HL-60/S4 treated with retinoic acid at 250 ng/mL for 4 days and 3 days (cell line): ENCODE data around the gene MKNK1.

Experiments
- in situ Hi-C: fragments of 300-500 bp; cut with MboI; formaldehyde crosslinking; loops from 2 replicates; pipeline ENCODE4 v1.7.0; 2022; ENCODE audit warnings: low sequenced_read_pairs

MKNK1 gene

DNA sequence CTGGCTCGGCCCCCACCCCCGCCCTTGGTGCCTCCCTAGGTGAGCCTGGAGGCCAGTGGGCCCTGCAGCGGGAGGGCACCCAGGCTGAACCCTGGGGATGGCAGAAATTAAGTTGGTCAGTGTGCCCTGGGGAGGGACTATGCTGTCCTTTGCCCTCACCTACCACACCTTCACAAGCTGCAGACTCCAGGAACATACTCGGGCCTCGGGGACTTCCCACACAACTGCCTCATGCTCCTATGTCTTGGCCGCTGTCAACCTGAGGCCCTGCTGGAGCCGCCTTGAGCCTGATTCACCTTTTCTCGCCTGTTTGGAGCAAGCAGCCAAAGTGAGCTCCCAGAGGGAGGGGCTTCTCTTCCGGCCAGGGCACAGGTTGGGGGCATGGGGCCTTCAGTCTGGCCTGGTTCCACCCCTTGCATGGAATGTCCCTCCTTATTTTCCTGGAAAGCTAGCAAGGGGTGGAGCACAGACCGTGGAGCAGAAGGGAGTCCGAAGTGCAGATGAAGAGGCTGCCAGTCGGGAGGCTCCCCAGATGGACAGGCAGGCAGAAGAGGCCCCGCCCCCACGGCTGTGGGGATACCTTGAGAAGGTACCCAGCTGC is 77.3 kb downstream of the MKNK1 start:
- in situ Hi-C loops: loop anchor here (25.0 kb wide), 1 partner anchor 89 kb away; no protein-coding TSS in a partner anchor

DNA sequence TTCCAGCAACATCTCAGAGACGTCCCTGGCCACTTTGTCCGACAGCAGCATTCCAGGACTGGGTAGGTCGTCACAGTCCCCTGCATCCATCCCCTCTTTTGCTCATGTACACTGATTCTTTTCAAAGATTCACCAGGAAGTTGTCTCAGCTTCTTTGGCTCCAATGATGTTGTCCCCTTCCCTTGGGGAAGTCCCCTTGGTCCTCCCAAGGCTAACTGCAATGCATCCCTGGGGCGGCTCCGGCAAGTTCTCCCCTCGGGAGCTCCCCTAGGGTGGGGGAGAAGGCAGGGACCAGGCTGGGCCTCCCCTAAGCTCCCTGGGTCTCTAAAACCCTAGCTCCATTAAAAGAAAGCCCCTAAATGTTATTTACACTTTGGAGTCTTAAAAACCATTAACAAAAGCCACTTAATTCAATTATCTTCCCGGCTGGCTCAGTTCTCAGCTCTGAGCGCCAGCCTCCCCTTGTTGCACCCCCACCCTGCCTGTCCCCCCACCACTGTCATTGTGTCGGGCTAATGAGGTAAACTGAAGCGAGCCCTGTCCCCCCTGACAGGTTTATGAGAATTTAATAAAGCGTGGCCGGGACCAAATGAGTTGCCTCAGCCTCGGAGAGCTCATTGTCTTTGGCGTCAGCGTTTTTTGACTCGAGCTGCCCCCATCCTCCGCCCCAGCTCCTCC is 77.9 kb downstream of the MKNK1 start:
- in situ Hi-C loops: loop anchor here (25.0 kb wide), 1 partner anchor 89 kb away; no protein-coding TSS in a partner anchor

DNA sequence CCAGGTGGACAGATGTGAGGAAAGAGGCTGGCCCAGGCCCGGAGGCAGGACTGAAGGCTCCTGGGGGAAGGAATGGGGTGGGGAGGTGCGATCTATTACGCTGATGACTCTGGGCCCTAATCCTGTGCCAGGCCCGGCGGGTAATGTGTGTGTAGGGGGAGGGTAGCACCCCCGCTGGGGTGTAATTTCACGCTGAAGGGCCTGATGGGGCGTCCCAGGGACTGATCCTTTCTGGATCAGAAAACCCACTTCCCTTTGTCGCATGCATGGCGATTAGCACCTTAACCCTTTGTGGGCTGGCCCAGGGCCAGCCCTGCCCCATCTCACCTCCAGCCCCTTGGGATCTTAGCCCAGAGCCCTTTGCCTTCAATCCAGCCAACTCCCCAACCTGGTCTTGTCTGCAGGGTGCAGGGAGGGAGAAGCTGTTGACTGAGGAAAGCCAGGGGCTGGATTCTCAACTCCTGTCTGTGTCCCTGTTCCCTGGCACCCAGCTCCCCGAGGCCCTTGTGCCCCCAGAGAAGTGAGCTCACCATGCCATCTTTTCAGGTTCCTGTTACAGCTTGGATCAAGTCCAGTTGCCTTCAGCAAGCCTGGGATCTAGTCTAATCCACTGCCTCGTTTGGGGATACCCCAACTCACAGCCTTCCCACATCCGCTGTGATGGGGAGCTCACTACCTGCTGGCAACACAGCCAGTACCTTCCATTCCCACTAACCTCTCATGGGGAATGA is 78.7 kb downstream of the MKNK1 start:
- in situ Hi-C loops: loop anchor here (25.0 kb wide), 1 partner anchor 88 kb away; no protein-coding TSS in a partner anchor

DNA sequence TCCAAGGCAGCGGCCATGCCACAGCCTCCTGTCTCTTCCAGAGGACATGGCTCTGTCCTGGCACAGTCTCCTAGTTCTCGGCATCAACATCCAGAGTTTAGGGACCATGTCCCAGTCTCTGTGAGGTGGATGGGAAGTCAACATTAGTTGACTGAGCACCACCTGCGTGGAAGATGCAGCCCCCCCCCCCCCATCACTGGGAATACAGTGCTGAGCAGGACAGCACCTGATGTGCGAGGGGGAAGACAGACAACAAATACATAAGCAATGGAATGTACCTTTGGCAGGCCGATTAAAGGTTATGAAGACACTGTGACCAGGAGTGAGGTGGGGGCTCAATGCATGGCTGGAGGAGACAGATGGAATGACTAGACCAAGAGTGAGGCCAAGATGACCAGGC is 79.2 kb downstream of the MKNK1 start:
- in situ Hi-C loops: loop anchor here (25.0 kb wide), 1 partner anchor 88 kb away; no protein-coding TSS in a partner anchor

GRCh38 chr1:46523496-46524353 is 80.3 kb downstream of the MKNK1 start:
- in situ Hi-C loops: no loop called here

- in situ Hi-C loops: no loop called here
These were observed 81.1 kb downstream of the MKNK1 start for GRCh38 chr1:46522969-46523320.

DNA sequence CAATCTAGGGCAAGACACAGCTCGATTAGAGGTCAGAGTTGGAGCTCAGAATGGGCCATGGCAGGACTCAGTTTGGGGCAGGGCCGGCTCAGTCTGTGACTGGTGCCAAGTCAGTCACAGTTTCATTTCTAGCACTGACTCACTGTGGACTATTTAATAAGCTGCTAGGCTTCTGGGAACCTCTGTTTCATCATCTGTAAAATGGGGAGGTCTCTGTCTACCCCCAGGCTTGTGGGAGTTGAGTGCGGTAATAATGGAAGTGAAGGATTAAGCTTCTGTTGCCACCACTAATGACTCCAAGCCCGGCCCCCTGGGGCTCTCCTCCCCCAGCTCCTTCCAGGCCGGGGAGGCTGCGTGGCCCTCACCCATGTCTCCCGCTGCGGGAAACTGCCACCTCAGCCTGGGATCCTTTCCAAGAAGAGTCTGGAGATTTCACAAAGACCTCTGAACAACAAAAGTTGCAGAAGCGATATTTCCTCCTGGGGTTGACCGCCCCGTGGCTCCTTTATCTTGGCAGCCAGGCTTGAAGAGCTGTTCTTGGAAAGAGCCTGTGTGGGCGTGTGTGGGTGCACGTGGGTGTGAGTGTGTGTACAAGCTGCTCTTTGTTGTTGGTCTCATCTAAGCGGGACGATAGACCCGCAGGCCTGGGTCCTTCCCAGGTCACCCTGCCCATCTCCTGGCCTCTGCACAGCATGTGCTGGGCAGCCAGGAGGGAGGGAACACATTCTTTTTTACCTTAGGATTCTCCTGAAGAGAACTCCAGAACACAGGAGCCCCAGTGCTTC is 81.7 kb downstream of the MKNK1 start:
- in situ Hi-C loops: no loop called here

- in situ Hi-C loops: no loop called here
These were observed 82.7 kb downstream of the MKNK1 start for GRCh38 chr1:46521414-46521813.

DNA sequence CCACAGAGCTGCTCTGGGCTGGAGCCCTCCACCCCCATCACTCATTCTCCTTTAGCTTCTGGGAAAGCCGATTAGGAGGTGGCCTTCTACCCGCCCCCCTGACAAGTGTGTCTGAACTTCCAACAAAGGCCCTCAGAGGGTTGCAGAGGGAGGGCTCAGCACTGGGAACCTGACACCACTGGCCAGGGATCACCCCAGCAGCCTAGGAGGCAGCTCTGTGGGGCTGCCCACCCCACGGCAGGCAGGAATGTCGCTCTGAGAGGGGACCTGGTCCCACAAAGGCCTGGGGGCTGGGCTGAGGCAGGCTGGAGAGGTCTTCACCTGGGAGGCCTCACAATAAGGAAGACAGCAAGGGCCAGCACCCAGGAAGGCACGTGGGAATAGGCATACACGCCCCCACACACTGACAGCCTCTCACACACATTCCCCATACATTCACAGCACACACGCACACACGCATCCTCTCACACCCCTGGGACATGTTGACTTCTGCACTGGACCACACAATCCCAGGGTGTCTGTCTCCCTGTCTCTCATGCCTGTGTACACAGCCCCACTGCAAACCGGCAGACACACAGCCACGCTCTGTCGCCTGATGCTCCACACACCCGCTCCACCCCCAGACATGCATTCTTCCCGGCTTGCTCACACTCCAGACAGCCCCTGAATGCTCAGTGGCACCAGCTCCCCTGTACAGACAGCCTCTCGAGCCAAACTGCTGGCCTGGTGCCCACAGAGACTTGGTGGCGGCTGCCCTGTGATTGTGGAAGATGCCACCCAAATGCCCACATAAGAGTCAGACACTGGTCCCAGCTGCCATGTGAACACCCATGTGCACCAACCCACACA is 83.8 kb downstream of the MKNK1 start:
- in situ Hi-C loops: no loop called here

GRCh38 chr1:46519209-46519608 is 84.9 kb downstream of the MKNK1 start:
- in situ Hi-C loops: no loop called here

DNA sequence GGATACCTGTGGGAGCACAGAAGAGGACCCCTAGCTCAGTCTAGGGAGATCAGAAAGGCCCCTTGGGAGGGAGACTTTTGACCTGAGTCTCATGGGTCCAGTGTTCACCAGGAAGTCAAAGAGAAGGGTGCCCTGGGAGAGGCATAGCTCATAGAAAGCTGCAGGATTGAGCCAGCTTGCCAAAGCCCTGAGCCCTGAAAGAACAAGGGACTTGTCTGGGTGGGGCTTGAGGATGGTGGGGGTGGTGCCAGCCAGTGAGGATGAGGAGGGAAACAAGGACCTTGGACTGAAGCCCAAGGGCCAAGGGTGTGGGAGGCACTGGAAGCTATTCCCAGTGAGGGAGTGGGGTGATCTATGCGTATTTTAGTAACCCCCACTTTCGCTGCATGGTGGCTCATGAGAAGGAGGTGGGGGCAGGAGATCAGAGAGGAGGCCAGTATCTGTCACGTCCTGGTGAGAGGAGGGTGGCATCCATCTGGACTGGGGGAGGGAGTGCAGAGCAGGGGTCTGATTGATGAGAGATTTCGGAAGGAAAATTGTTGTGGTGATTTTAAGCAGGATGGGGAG is 86.1 kb downstream of the MKNK1 start:
- in situ Hi-C loops: no loop called here

- in situ Hi-C loops: no loop called here
These were observed 87.0 kb downstream of the MKNK1 start for GRCh38 chr1:46517010-46517600.

DNA sequence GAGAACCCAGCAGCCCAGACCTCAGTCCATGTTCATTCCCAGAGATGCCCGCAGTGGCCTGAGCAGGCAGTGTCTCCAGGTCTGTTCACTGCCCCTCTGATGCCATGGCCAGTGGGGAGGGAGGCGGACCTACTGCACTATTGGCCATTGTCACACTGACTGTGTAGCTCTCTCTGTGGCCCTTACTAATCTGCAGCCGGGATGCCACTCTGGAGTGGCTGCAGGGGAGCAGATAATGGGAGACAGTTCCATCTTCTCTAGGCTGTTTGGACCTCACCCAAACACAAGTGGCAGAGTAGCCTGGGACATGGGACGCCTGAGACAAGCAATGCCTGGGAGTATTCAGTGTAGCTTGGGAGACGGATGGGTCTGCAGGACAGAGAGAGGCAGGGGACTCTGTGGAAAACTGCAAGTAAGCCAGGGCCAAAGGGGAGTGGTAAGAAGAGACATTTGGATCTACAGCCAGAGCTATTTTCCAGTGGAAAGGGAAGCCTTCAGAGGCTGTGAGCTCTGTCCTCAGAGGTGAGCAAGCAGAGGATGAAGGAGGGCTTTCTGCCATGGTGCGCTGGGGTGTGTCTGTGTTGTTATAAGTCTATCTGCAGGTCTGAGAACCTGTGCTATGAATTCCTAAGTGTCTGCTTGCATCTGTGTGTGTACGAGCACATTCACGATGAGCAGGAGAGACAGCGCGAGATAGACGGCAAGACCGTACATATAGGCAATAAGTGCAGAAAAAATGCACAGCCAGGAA is 87.7 kb downstream of the MKNK1 start:
- in situ Hi-C loops: no loop called here

DNA sequence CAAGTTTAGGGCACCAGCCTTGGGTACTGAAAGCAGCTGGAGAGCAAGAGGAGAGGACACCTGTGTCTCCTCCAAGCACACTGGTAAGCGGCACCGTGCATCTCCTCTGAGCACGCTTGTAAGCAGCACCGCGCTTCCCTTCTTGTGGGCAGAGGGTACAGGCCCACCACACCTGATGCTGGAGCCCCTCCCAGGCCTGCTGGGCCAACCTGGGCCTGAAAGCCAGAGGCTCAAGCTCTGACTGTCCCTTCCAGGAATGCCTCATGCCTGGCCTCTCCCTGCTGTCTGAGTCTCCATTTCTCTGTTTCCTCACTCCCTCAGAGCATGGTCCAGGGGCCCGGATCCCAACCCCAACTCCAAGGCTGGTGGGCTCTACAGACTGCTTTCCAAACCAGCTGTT is 88.5 kb downstream of the MKNK1 start:
- in situ Hi-C loops: no loop called here

DNA sequence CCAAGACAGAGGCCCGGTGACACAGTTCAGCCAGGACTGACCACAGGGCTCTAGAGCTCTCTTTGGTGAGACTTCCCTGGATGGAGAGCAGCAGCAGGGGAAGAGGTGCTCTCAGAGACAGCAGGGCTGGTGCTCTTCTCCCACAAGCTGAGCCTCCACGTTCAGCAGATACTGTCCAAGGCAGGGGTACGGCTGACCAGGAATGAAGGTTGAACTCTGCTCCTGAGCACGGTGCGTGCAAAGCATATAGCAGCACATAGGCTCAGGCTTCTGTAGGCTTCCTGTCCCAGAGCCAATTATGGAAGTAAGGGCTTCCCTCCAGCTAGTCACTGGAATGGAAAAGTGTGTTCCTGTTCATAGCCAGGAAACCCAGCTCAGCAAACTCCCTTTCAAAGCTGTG is 90.5 kb downstream of the MKNK1 start:
- in situ Hi-C loops: no loop called here

DNA sequence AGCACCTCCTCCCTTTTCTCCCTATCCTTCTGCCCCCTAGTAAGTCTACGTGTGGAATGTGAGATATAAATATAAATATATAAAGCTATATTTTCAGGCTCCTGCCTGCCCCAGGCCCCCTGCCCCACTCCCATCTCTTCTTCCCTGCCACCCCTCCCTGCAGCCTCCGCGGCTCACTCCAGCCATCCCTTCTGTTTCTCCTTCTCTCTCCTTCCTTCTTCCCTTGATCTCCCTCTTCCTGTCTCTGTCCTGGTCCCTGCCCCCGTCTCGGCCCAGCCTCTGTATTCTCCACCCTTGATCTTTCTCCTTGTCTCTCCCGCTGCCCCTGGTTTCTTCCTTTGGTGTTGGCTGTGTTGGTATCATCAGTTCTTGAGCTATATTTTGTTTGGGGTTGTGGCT is 91.3 kb downstream of the MKNK1 start:
- in situ Hi-C loops: no loop called here

DNA sequence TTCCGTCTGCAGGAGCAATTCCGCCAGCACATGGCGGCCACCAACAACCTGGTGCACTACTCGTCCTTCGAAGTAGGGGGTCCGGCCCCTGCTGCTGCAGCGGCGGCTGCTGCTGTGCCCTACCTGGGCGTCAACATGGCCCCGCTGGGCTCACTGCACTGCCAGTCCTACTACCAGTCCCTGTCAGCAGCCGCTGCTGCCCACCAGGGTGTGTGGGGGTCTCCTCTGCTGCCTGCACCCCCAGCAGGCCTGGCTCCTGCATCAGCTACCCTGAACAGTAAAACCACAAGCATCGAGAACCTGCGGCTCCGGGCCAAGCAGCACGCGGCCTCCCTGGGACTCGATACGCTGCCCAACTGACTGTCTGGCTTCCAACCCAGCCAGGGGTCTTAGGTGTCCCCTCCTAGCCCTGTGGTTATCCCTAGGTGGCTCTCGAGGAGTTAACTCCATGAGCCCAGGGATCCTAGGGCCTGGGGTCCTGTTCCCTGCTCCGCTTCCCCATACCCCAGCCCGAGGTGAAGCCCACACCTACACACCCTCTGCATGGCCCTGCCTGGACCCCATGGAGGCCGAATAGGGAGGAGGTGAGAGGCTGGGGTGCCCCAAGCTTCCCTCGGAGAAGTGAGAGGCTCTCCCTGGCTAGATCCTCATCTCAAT is 91.8 kb downstream of the MKNK1 start:
- in situ Hi-C loops: no loop called here

DNA sequence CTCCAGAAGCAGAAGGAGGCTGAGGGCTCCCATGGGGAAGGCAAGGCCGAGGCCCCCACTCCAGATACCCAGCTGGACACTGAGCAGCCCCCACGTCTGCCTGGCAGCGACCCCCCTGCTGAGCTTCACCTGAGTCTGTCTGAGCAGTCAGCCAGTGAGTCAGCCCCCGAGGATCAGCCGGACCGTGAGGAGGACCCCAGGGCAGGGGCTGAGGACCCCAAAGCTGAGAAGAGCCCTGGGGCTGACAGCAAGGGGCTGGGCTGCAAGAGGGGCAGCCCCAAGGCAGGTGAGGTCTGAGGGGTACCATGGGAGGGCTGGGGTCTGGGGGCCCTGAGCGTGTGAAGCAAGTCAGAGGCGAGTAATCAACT is 93.1 kb downstream of the MKNK1 start:
- in situ Hi-C loops: no loop called here
